Measurements from ENCODE around the gene SYTL3.
A peak's percentile ranks its signal among the peaks of the same experiment; 100 is the strongest.
"Not testable (repeated sequence)": the region's sequence is repeated elsewhere in the genome, so short reads cannot be mapped to it uniquely, and the experiment has no call there.

Gene SYTL3

GRCh38 chr6:158611541-158612370 is 38.1 kb upstream of the SYTL3 start:
- no peak for DNase-seq (ENCODE audit: low spot score)
- Mint-ChIP-seq H3K4me3 (no peak overlapping the region), H3K4me1 (ENCODE audit: low read depth) (no peaks in the 10 kb centered on the region), H3K27ac (no peak overlapping the region), H3K36me3 (ENCODE audit: low read depth) (peaks cover 67% of the 10 kb centered on the region), H3K27me3 (ENCODE audit: low read depth) (no peaks in the 10 kb centered on the region), H3K9me3 (peaks cover 4% of the 10 kb centered on the region)

- not testable (repeated sequence) for H3K4me1 Mint-ChIP-seq (ENCODE audit: low read depth); DNase-seq (ENCODE audit: low spot score); H3K9me3 Mint-ChIP-seq; H3K27ac Mint-ChIP-seq; H3K27me3 Mint-ChIP-seq (ENCODE audit: low read depth); H3K4me3 Mint-ChIP-seq
- H3K36me3 Mint-ChIP-seq (ENCODE audit: low read depth) = peaks cover 78% of the 10 kb centered on the region
Measured at GRCh38 chr6:158614606-158615005, 35.2 kb upstream of the SYTL3 start.

DNA sequence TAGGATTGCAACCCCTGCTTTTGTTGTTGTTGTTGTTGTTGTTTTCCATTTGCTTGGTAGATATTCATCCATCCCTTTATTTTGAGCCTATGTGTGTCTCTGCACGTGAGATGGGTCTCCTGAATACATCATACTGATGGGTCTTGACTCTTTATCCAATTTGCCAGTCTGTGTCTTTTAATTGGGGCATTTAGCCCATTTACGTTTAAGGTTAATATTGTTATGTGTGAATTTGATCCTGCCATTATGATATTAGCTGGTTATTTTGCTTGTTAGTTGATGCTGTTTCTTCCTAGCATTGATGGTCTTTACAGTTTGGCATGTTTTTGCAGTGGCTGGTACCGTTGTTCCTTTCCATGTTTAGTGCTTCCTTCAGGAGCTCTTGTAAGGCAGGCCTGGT is 31.6 kb upstream of the SYTL3 start:
- not testable (repeated sequence) for H3K9me3 Mint-ChIP-seq; H3K27me3 Mint-ChIP-seq (ENCODE audit: low read depth); H3K4me3 Mint-ChIP-seq; DNase-seq (ENCODE audit: low spot score); H3K27ac Mint-ChIP-seq
- Mint-ChIP-seq H3K4me1 (ENCODE audit: low read depth) (peaks cover 12% of the 10 kb centered on the region), H3K36me3 (ENCODE audit: low read depth) (peaks cover 66% of the 10 kb centered on the region)

DNA sequence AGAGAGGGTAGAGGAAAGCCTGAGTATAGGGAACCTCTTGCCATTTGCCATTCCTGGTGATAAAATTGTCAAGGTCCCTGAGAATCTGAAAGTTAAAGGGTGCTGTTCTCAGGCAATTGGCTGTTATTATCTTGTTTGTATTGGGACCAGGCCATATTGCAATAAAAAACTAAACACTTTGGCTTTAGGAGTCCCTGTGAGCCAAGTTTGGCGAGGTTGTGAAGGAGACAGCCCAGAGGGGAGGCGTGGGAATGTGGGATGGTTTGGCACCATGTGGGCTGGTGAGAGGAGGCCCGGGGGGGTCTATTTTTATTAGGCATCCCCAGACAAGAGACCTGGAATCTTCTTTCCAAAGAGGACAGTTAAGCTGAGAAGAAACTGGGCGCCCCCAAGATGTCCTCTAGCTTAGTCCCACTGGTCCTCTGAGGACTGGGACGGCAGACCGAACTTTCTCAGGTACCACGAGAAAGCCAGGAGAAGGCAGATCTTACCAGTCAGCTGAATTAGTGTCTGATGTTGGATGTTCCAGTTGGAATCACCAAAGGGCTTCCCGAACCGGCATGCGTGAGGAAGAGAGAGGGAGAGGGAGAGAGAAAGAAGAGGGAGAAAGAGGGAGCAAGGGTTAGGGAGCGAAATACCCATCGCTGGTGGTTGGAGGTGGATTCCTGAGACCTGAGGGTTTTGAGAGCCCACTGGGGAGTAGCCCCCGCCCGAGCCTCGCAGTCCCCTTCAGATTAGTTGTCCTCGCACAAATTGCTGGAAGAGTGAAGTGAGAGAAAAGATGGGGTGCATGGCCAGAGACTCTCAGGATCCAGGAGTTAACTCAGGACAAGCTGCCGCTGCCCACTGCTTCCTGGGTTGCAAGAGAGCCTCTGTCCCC is 29.7 kb upstream of the SYTL3 start:
- H3K4me3 Mint-ChIP-seq = no peak overlapping the region
- peaks cover 61% of the 10 kb centered on the region for H3K36me3 Mint-ChIP-seq (ENCODE audit: low read depth)
- H3K4me1 Mint-ChIP-seq (ENCODE audit: low read depth) = peaks cover 12% of the 10 kb centered on the region
- no peak for DNase-seq (ENCODE audit: low spot score)
- peak overlapping the region; percentile 38 for H3K27ac Mint-ChIP-seq
- no peaks in the 10 kb centered on the region for H3K27me3 Mint-ChIP-seq (ENCODE audit: low read depth)
- H3K9me3 Mint-ChIP-seq = peaks cover 1% of the 10 kb centered on the region

GRCh38 chr6:158620963-158621693 is 28.7 kb upstream of the SYTL3 start:
- Mint-ChIP-seq H3K27me3 (ENCODE audit: low read depth) (no peaks in the 10 kb centered on the region), H3K27ac (no peak overlapping the region), H3K9me3 (no peaks in the 10 kb centered on the region), H3K4me3 (no peak overlapping the region), H3K36me3 (ENCODE audit: low read depth) (peaks cover 57% of the 10 kb centered on the region), H3K4me1 (ENCODE audit: low read depth) (peaks cover 12% of the 10 kb centered on the region)
- DNase-seq (ENCODE audit: low spot score) = no peak

DNA sequence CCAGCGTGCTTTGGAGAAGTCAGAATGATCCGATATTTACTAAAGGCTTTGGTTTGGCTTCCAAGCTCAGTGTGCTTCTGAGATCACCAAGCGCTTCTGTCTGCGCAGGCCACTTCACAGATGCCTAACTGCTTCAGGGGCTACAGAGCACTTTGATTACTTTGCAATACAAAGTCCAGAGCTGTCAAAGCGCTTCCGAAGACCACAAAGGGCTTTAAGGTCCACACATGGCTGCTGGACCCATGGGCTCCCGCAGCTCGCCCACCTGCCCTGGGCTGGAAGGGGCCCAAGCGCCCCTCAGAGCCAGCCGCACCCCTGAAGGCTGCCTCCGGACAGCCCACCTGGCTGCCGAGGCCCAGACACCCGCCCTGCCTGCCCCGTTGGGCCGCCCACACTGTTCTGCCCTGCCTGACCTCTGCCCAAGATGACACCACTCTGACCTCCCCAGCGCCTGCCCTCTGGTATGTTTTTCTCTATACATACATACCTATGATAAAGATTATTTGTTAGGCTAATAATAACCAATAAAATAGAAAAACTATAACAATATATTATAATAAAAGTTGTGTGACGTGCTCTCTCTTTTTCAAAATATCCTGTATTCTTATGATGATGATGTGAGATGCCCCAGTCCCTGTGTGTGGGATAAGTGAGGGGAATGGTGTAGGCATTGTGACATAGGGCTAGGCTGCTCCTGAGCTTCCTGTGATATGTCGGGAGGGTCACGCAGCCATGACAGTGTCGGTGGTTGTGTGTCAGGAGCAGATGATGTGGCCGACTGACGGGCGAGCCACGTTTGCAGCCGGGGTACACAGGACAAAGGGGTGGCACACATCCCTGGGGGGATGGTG is 27.9 kb upstream of the SYTL3 start:
- Mint-ChIP-seq H3K27ac (no peak overlapping the region), H3K4me1 (ENCODE audit: low read depth) (peaks cover 12% of the 10 kb centered on the region), H3K36me3 (ENCODE audit: low read depth) (peaks cover 56% of the 10 kb centered on the region), H3K9me3 (no peaks in the 10 kb centered on the region), H3K4me3 (no peak overlapping the region), H3K27me3 (ENCODE audit: low read depth) (no peaks in the 10 kb centered on the region)
- DNase-seq (ENCODE audit: low spot score) = no peak

DNA sequence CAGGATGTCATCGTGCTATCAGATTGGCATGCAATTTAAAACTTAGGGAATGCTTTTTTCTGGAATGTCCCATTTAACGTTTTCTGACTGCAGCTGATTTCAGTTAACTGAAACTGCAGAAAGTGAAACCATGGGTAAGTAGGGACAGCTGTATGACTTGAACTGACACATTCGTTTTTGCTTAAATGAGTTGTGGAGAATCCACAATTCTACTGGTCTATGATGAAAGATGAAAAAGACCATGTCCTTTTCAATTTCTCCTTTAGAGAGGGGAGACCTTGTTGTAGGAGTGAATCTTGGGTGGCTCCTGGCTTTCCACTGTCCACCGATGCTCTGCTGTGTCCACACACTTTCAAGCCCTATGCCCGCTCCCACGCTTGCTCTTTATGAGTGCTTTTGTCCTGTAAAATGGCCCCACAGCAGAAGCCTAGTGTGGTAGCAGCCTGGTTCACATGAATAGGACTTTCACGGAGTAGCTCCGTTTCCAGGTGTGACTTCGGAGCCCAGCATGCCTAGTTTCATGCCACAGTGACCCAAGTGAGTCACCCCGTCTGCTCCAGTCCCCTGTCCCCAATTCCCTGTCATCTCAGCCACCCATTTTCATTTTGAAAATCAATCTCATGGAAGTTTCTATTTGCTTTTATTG is 27.2 kb upstream of the SYTL3 start:
- Mint-ChIP-seq H3K9me3 (no peaks in the 10 kb centered on the region), H3K27me3 (ENCODE audit: low read depth) (no peaks in the 10 kb centered on the region), H3K27ac (peak overlapping the region; percentile 37), H3K4me3 (no peak overlapping the region), H3K4me1 (ENCODE audit: low read depth) (peaks cover 12% of the 10 kb centered on the region), H3K36me3 (ENCODE audit: low read depth) (peaks cover 55% of the 10 kb centered on the region)
- DNase-seq (ENCODE audit: low spot score) = no peak

- H3K27ac Mint-ChIP-seq = no peak overlapping the region
- DNase-seq (ENCODE audit: low spot score) = no peak
- H3K4me3 Mint-ChIP-seq = no peak overlapping the region
- H3K27me3 Mint-ChIP-seq (ENCODE audit: low read depth) = no peaks in the 10 kb centered on the region
- peaks cover 51% of the 10 kb centered on the region for H3K36me3 Mint-ChIP-seq (ENCODE audit: low read depth)
- no peaks in the 10 kb centered on the region for H3K9me3 Mint-ChIP-seq
- peaks cover 13% of the 10 kb centered on the region for H3K4me1 Mint-ChIP-seq (ENCODE audit: low read depth)
Measured at GRCh38 chr6:158624684-158625682, 24.9 kb upstream of the SYTL3 start.

DNA sequence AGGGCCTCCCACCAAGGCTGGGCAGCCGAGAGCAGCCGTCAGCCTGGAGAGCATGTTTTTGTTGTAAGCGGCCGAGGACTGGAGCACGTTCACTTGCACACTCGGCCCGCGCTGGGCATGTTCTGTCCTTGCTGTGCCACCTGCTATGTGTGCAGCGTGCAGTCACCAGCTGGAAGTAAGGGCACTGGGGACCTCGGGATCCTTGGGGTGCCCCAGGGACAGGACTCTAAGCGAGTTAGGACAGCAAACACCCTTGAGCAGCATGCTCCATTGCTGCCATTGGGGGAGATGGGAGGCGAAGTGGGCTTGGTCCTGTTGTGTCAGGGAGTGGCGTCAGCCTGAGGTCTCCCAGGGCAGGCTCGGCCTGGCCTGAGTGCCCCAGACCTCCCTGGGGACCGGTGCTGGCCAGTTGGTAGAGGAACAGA is 24.0 kb upstream of the SYTL3 start:
- Mint-ChIP-seq H3K9me3 (no peaks in the 10 kb centered on the region), H3K27ac (no peak overlapping the region), H3K36me3 (ENCODE audit: low read depth) (peaks cover 46% of the 10 kb centered on the region), H3K27me3 (ENCODE audit: low read depth) (no peaks in the 10 kb centered on the region), H3K4me1 (ENCODE audit: low read depth) (peaks cover 13% of the 10 kb centered on the region), H3K4me3 (no peak overlapping the region)
- DNase-seq (ENCODE audit: low spot score) = no peak

- Mint-ChIP-seq H3K27ac (peak overlapping the region; percentile 51), H3K36me3 (ENCODE audit: low read depth) (peaks cover 52% of the 10 kb centered on the region), H3K4me3 (no peak overlapping the region), H3K9me3 (no peaks in the 10 kb centered on the region), H3K27me3 (ENCODE audit: low read depth) (no peaks in the 10 kb centered on the region), H3K4me1 (ENCODE audit: low read depth) (peaks cover 17% of the 10 kb centered on the region)
- DNase-seq (ENCODE audit: low spot score) = no peak
Measured at GRCh38 chr6:158626360-158627167, 23.3 kb upstream of the SYTL3 start.

DNA sequence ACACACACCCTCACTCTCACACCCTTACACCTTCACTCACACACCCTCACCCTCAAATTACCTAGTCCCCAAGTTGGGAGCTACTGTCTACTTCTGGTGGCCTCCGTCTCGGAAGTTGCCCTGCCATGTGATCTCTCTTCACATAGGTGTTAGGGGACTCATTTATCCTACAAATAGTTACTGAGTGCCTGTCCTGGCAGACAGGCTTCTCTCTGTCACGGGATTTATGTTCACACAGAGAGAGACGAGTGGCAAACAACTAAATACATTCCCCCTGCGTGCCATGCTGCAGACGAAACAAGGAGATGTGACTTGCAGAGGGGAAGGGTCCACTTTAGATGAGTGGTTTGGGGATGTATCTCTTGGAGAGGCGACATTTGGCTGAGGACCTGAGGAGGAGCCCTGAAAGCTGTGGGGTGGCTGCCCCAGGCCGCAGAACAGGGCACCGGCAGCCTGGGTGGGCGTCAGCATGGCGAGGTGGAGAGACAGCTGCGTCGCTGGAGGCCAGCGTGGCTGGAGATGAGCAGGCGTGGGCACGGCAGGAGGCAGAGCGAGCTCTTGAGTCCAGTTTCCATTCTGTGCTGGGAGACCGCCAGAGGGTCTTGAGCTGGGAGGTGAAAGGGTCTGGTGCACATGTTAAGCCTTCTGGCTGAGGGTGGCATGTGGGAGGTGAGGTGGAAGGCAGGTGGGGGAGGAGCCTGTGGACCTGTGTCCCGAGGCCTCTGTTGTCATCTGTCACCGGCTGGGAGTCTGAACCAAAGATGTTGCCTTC is 22.5 kb upstream of the SYTL3 start:
- peak overlapping the region; percentile 51 for H3K27ac Mint-ChIP-seq

More for the DNA sequence above, 22.5 kb upstream of the SYTL3 start:
- Mint-ChIP-seq H3K9me3 (no peaks in the 10 kb centered on the region), H3K36me3 (ENCODE audit: low read depth) (peaks cover 57% of the 10 kb centered on the region), H3K27me3 (ENCODE audit: low read depth) (no peaks in the 10 kb centered on the region), H3K4me1 (ENCODE audit: low read depth) (peaks cover 18% of the 10 kb centered on the region), H3K4me3 (no peak overlapping the region)
- DNase-seq (ENCODE audit: low spot score) = no peak

Data from T-helper 2 cell treated with Interferon-gamma antibody and Interleukin-4, amounts not matched to agents 5 μg/mL and 100 μg/mL, for 36 hours (primary cell).